ENCODE measurements around the gene STH.

GRCh38 chr17:46039592-46040186, 40.6 kb downstream of the STH start:
- TF ChIP-seq CTCF (IDR thresholded peaks at IDR 0.05 in 8 of 11, conservative IDR thresholded peaks at IDR 0.05 in 3 of 11) (no peak), POLR2A (IDR thresholded peaks at IDR 0.05) (no peak), POLR2AphosphoS5 (IDR thresholded peaks at IDR 0.05) (peak in 1 of 3 donors; percentile 4)
